ENCODE measurements around the gene TMX2. TPM values are rescaled to one million over a fixed set of nuclear protein-coding genes. Genes with fewer than 3 reads are reported as not detected.

TMX2 gene
- total and polyA plus RNA-seq, 9 of the 15 experiments (the other 6 are each of a cell fraction or from before 2014, with no cell fraction given): 176 to 433 (median 227) TPM

GRCh38 chr11:57741132-57742086, 29.0 kb downstream of the TMX2 start, which contains the start of gene SELENOH (continued):
- TF ChIP-seq REST (IDR thresholded peaks at IDR 0.05; ENCODE audit: borderline replicate concordance) (peak; percentile 71), REST (CRISPR knock-in tag; IDR thresholded peaks at IDR 0.05; ENCODE audit: low read depth) (no peak), ZNF175 (CRISPR knock-in tag; IDR thresholded peaks at IDR 0.05; ENCODE audit: low read depth) (peak; percentile 72; the same call in 1 of the 2 replicates), MEF2A (IDR thresholded peaks at IDR 0.05; ENCODE audit: control insufficient read depth, low read depth, low read length) (peak; percentile 73), NCOR1 (IDR thresholded peaks at IDR 0.05) (peak; percentile 65; the same call in 1 of the 2 replicates), IRF2 (CRISPR knock-in tag; IDR thresholded peaks at IDR 0.05) (no peak), AFF4 (CRISPR knock-in tag; IDR thresholded peaks at IDR 0.05) (peak; percentile 62; the same call in 1 of the 2 replicates), CGGBP1 (CRISPR knock-in tag; IDR thresholded peaks at IDR 0.05) (peak; percentile 65), EZH2 (IDR thresholded peaks at IDR 0.05; ENCODE audit: borderline replicate concordance, low read depth, low read length) (no peak), TGIF2 (CRISPR knock-in tag; IDR thresholded peaks at IDR 0.05) (no peak), NR1H2 (CRISPR knock-in tag; IDR thresholded peaks at IDR 0.05) (peak; percentile 71; the same call in 1 of the 2 replicates), ATF6 (CRISPR knock-in tag; IDR thresholded peaks at IDR 0.05) (peak; percentile 72; the same call in 1 of the 2 replicates)
